ENCODE data around the gene PKNOX2.

The PKNOX2 gene

DNA sequence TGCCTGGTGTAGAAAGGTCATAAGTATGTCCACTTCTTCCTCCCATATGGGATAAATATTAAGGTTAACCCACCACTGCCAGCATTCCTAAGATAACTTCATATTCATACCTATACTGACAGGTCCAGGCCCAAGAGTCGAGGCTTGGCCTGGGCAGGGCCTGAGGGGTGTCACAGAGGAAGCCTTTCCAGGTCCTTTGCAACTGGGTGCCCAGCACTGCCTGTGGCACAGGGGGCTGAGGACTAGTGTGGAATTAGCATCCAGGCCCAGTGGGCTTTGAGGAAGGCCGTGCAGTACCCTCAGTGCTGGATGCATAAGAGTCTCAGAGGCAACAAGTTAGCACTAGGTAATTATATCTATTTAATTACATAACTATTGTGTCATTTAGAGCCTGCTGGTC is 65.4 kb downstream of the PKNOX2 start:
- H3K4me3 Mint-ChIP-seq: no peak overlapping the region
- H3K9me3 Mint-ChIP-seq: no peaks in the 10 kb centered on the region
- H3K4me1 Mint-ChIP-seq (ENCODE audit: low read depth): no peaks in the 10 kb centered on the region
- H3K27me3 Mint-ChIP-seq: peaks cover 7% of the 10 kb centered on the region
- intact Hi-C loops (cut with micrococcal nuclease): no loop called here
- H3K27ac Mint-ChIP-seq: no peak overlapping the region
- no peaks in the 10 kb centered on the region for H3K36me3 Mint-ChIP-seq (ENCODE audit: low read depth)

DNA sequence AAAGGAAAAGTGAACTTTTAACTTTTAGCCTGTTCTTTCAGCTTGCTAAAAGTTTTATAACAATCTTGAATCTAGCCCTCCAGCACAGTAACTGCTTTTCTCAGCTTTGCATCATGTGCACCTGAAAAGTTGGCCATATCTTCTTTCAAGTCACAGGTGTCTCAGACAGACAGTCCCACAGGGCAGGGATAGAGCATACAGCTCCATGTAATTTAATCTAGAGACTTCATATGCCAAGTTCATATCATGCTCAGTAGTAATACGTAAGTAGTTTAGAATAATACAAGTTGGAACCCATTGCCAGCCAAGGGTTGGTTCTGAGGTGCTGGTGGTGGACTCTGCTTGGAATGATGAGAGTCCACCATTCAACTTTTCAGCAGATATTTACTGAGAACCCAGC is 68.6 kb downstream of the PKNOX2 start:
- Mint-ChIP-seq H3K4me3 (no peak overlapping the region), H3K27me3 (peaks cover 11% of the 10 kb centered on the region), H3K27ac (no peak overlapping the region), H3K36me3 (ENCODE audit: low read depth) (no peaks in the 10 kb centered on the region), H3K4me1 (ENCODE audit: low read depth) (no peaks in the 10 kb centered on the region), H3K9me3 (peaks cover 7% of the 10 kb centered on the region)
- intact Hi-C loops (cut with micrococcal nuclease): no loop called here

GRCh38 chr11:125233736-125234275 is 69.3 kb downstream of the PKNOX2 start:
- Mint-ChIP-seq H3K4me1 (ENCODE audit: low read depth) (no peaks in the 10 kb centered on the region), H3K4me3 (no peak overlapping the region), H3K9me3 (peaks cover 7% of the 10 kb centered on the region), H3K36me3 (ENCODE audit: low read depth) (no peaks in the 10 kb centered on the region), H3K27ac (no peak overlapping the region), H3K27me3 (peaks cover 11% of the 10 kb centered on the region)
- intact Hi-C loops (cut with micrococcal nuclease): no loop called here

DNA sequence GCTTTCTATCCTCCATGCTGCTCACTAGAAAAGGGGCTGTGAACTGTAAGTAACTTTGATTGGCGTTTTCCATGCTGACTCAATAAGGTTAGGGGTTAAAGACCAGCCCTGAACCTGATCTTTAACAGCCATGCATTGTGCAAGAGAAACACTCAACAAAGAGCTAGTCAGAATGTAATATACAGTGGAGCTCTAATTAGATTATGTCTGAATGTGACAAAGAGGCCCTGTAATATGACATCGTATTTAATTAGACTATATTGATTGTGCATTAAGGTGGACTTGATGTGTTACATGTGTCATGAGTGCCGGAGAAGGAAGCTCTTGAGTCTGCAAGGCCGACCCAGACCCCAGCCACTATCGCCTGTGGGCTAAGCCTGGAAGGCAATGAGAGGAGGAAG is 70.5 kb downstream of the PKNOX2 start:
- peaks cover 19% of the 10 kb centered on the region for H3K27me3 Mint-ChIP-seq
- H3K36me3 Mint-ChIP-seq (ENCODE audit: low read depth): no peaks in the 10 kb centered on the region
- intact Hi-C loops (cut with micrococcal nuclease): no loop called here
- H3K4me3 Mint-ChIP-seq: no peak overlapping the region
- no peaks in the 10 kb centered on the region for H3K4me1 Mint-ChIP-seq (ENCODE audit: low read depth)
- no peak overlapping the region for H3K27ac Mint-ChIP-seq
- peaks cover 7% of the 10 kb centered on the region for H3K9me3 Mint-ChIP-seq

- Mint-ChIP-seq H3K27me3 (peaks cover 21% of the 10 kb centered on the region), H3K36me3 (ENCODE audit: low read depth) (no peaks in the 10 kb centered on the region), H3K4me1 (ENCODE audit: low read depth) (no peaks in the 10 kb centered on the region), H3K27ac (no peak overlapping the region), H3K4me3 (no peak overlapping the region), H3K9me3 (peaks cover 7% of the 10 kb centered on the region)
- intact Hi-C loops (cut with micrococcal nuclease): no loop called here
Measured at GRCh38 chr11:125236072-125236825, 71.7 kb downstream of the PKNOX2 start.

DNA sequence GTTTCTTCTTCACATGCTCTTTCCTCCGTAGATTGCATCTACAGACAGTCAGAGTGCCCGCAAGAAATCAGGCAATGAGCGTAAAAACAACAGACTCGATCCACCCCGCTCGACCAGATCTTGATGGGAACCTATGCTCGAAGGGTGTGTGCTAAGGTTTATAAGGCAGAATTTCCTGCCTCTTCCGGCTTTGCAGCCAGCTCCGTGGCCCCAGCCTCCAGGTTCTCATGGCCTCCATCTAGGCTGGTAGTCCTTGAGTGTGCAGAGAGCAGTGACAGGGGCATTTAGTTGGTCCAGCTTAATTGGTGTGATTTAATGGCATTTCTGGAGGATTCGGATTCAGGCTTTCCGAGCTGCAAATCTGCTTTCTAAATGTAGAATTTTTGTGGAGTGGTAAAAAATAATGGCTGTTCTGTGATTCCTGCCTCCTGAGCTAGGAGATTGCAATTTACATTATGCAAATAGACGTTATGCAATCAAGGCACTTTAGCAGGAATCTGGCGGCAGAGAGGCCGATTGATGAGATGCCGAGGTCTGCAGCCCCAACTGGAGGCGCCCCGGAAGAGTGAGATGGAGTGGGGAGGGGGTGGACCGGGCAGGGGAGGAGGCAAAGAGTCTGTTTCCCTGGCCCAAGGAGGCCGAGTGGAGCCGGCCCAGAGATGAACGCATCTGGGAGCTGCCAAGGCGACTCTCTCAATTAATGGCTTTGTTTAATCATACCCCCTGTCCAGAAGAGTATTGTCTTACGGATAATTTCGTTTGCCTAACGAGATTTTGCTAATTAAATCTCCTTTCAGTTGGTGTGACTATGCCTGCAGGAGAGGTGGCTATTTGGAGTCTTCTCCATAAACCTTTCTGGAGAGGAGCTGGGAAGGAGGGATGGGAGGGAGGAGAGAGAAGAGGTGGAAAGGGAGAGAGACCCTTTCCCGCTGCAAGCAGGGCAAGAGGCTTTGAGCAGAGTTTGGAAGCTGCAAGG is 75.3 kb downstream of the PKNOX2 start:
- H3K27me3 Mint-ChIP-seq: peaks cover 18% of the 10 kb centered on the region
- intact Hi-C loops (cut with micrococcal nuclease): no loop called here
- no peak overlapping the region for H3K27ac Mint-ChIP-seq
- no peak overlapping the region for H3K4me3 Mint-ChIP-seq
- no peaks in the 10 kb centered on the region for H3K4me1 Mint-ChIP-seq (ENCODE audit: low read depth)
- peaks cover 7% of the 10 kb centered on the region for H3K9me3 Mint-ChIP-seq
- H3K36me3 Mint-ChIP-seq (ENCODE audit: low read depth): no peaks in the 10 kb centered on the region

DNA sequence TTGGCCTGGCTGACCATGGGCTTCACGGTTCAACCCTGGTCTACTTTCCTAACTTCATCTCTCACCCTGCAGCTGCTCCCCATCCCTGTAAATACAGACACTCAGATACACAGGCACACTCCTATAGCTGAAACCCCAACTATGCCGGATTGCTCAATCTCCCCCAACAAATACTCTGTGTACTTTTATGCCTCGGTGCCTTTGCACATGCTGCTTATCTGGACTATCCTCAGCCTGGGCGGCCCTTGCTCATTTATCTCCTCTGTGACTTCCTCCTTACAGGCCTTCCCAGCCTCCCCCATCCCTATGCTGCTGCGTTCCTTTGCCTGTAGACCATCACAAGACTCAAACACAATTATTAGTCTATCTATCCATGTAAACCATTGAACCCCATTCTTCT is 76.6 kb downstream of the PKNOX2 start:
- Mint-ChIP-seq H3K4me3 (no peak overlapping the region), H3K4me1 (ENCODE audit: low read depth) (no peaks in the 10 kb centered on the region), H3K27me3 (peaks cover 16% of the 10 kb centered on the region), H3K36me3 (ENCODE audit: low read depth) (no peaks in the 10 kb centered on the region), H3K27ac (no peak overlapping the region), H3K9me3 (peaks cover 7% of the 10 kb centered on the region)
- intact Hi-C loops (cut with micrococcal nuclease): no loop called here

GRCh38 chr11:125242141-125242775 is 77.7 kb downstream of the PKNOX2 start:
- Mint-ChIP-seq H3K36me3 (ENCODE audit: low read depth) (no peaks in the 10 kb centered on the region), H3K27ac (no peak overlapping the region), H3K4me1 (ENCODE audit: low read depth) (no peaks in the 10 kb centered on the region), H3K4me3 (no peak overlapping the region), H3K27me3 (peaks cover 12% of the 10 kb centered on the region), H3K9me3 (no peaks in the 10 kb centered on the region)
- intact Hi-C loops (cut with micrococcal nuclease): no loop called here

- Mint-ChIP-seq H3K4me1 (ENCODE audit: low read depth) (no peaks in the 10 kb centered on the region), H3K4me3 (no peak overlapping the region), H3K27ac (no peak overlapping the region), H3K36me3 (ENCODE audit: low read depth) (no peaks in the 10 kb centered on the region), H3K27me3 (peaks cover 13% of the 10 kb centered on the region), H3K9me3 (no peaks in the 10 kb centered on the region)
- intact Hi-C loops (cut with micrococcal nuclease): no loop called here
Measured at GRCh38 chr11:125244166-125244565, 79.6 kb downstream of the PKNOX2 start.

GRCh38 chr11:125245299-125245698 is 80.7 kb downstream of the PKNOX2 start:
- no peak overlapping the region for H3K27ac Mint-ChIP-seq
- no peaks in the 10 kb centered on the region for H3K4me1 Mint-ChIP-seq (ENCODE audit: low read depth)
- no peaks in the 10 kb centered on the region for H3K9me3 Mint-ChIP-seq
- H3K27me3 Mint-ChIP-seq: peaks cover 2% of the 10 kb centered on the region
- no peak overlapping the region for H3K4me3 Mint-ChIP-seq
- intact Hi-C loops (cut with micrococcal nuclease): no loop called here
- H3K36me3 Mint-ChIP-seq (ENCODE audit: low read depth): no peaks in the 10 kb centered on the region

- Mint-ChIP-seq H3K27ac (no peak overlapping the region), H3K4me3 (no peak overlapping the region)
Measured at GRCh38 chr11:125247431-125247830, 82.9 kb downstream of the PKNOX2 start.

GRCh38 chr11:125250318-125251213 is 86.0 kb downstream of the PKNOX2 start:
- H3K9me3 Mint-ChIP-seq: no peaks in the 10 kb centered on the region
- no peak overlapping the region for H3K4me3 Mint-ChIP-seq
- no peak overlapping the region for H3K27ac Mint-ChIP-seq
- H3K36me3 Mint-ChIP-seq (ENCODE audit: low read depth): no peaks in the 10 kb centered on the region
- H3K27me3 Mint-ChIP-seq: peaks cover 2% of the 10 kb centered on the region
- H3K4me1 Mint-ChIP-seq (ENCODE audit: low read depth): no peaks in the 10 kb centered on the region
- intact Hi-C loops (cut with micrococcal nuclease): no loop called here

More at GRCh38 chr11:125247431-125247830, 82.9 kb downstream of the PKNOX2 start:
- Mint-ChIP-seq H3K27me3 (peaks cover 2% of the 10 kb centered on the region), H3K9me3 (no peaks in the 10 kb centered on the region), H3K4me1 (ENCODE audit: low read depth) (no peaks in the 10 kb centered on the region), H3K36me3 (ENCODE audit: low read depth) (no peaks in the 10 kb centered on the region)
- intact Hi-C loops (cut with micrococcal nuclease): no loop called here

- Mint-ChIP-seq H3K4me3 (no peak overlapping the region), H3K36me3 (ENCODE audit: low read depth) (no peaks in the 10 kb centered on the region), H3K27me3 (peaks cover 2% of the 10 kb centered on the region), H3K4me1 (ENCODE audit: low read depth) (no peaks in the 10 kb centered on the region), H3K9me3 (no peaks in the 10 kb centered on the region), H3K27ac (no peak overlapping the region)
- intact Hi-C loops (cut with micrococcal nuclease): no loop called here
Measured at GRCh38 chr11:125251214-125251545, 86.6 kb downstream of the PKNOX2 start.

Measured in dendritic cell treated with granulocyte-macrophage colony-stimulating factor and Interleukin-4, amounts not matched to agents 40 ng/mL and 50 ng/mL, for 4 days (primary cell).